GM12878 (cell line): ENCODE data around the gene VIP. TPM values are rescaled to one million over a fixed set of nuclear protein-coding genes. Genes with fewer than 3 reads are reported as not detected.

ENCODE experiments used
- ATAC-seq: fragments of 200-7000 bp; cut with Tn5 transposase; 3 replicates; pipeline ENCODE4 v1.9.1; 2020; ENCODE audit warnings: mild to moderate bottlenecking, moderate library complexity
- Bru-seq: library from RNA; stranded (reverse); fragments of 400-500 nt; gene quantifications from one replicate; lab custom pipeline; 2021; lab: Mats Ljungman, UMichigan
- BruChase-seq, 2 experiments: library from RNA; stranded (reverse); fragments of 400-500 nt; gene quantifications; one replicate each; lab custom pipeline; 2021; lab: Mats Ljungman, UMichigan
- BruUV-seq: library from RNA; stranded (reverse); fragments of 400-500 nt; replicated peaks from 2 replicates; lab custom pipeline; 2021; lab: Mats Ljungman, UMichigan
- CTCF ChIA-PET: fragments of 300-600 bp; sonication (Branson Sonifier 250); formaldehyde crosslinking; extraction: SDS; loops from one replicate; lab custom pipeline; 2021; ENCODE audit warnings: inconsistent platforms; lab: Yijun Ruan, JAX
- POLR2A ChIA-PET: fragments of 350-600 bp; formaldehyde crosslinking; extraction: SDS; loops from one replicate; lab custom pipeline; 2021; ENCODE audit warnings: inconsistent platforms; lab: Charles Lee
- RAD21 ChIA-PET: fragments of 300-600 bp; sonication (Branson Sonifier 250); formaldehyde crosslinking; loops from one replicate; lab custom pipeline; 2023; ENCODE audit warnings: antibody characterized with exemption; ENCODE audit not compliant: unreplicated experiment; lab: Charles Lee
- SMC1A ChIA-PET: fragments of 300-600 bp; sonication (Branson Sonifier 250); formaldehyde crosslinking; loops from one replicate; lab custom pipeline; 2023; ENCODE audit not compliant: unreplicated experiment, uncharacterized antibody; lab: Charles Lee
- DNase-seq: peaks from one replicate; pipeline ENCODE4 v3.0.0-alpha.2; 2011; ENCODE audit warnings: low read depth, low spot score
- FAIRE-seq: peaks from 3 replicates; lab custom pipeline; 2011; peaks lifted over from hg19 to GRCh38; lab: Jason Lieb, UNC
- H2AFZ ChIP-seq: 2 replicates; pipeline ENCODE4 v1.6.0; 2011; ENCODE audit warnings: low read depth, low read length, control low read depth; ENCODE audit not compliant: control insufficient read depth
- H3K27ac ChIP-seq: 2 replicates; pipeline ENCODE4 v1.5.1; 2011; ENCODE audit warnings: control low read depth; ENCODE audit not compliant: control insufficient read depth, insufficient read depth
- H3K27me3 ChIP-seq, 2 experiments: replicated peaks in 1 of 2; 2 replicates each; pipeline versions ENCODE4 v1.6.0 to v1.6.1; 2011; ENCODE audit warnings: low read length in 1 of 2; ENCODE audit not compliant: control insufficient read depth in 2 of 2, insufficient read depth in 2 of 2
- H3K36me3 ChIP-seq, 2 experiments: 2 replicates each; pipeline ENCODE4 v1.5.1; 2011; ENCODE audit warnings: low read length in 1 of 2; ENCODE audit not compliant: control insufficient read depth in 2 of 2, insufficient read depth in 2 of 2
- H3K4me1 ChIP-seq: 2 replicates; pipeline ENCODE4 v1.6.1; 2011; ENCODE audit warnings: mild to moderate bottlenecking, low read length, moderate library complexity, mixed read lengths; ENCODE audit not compliant: control insufficient read depth, insufficient read depth
- H3K4me2 ChIP-seq: 2 replicates; pipeline ENCODE4 v1.6.0; 2011; ENCODE audit warnings: control low read depth; ENCODE audit not compliant: control insufficient read depth, insufficient read depth
- H3K4me3 ChIP-seq: fragments of 200-600 bp; sonication (generic); 2 replicates; pipeline ENCODE4 v1.5.1; 2016
- H3K79me2 ChIP-seq: 2 replicates; pipeline ENCODE4 v1.6.0; 2011; ENCODE audit warnings: low read length; ENCODE audit not compliant: control insufficient read depth, insufficient read depth
- H3K9ac ChIP-seq: 2 replicates; pipeline ENCODE4 v1.8.0; 2011; ENCODE audit warnings: low read length, control low read depth, mixed read lengths; ENCODE audit not compliant: control insufficient read depth, insufficient read depth
- H3K9me3 ChIP-seq: replicated peaks from 3 replicates; pipeline ENCODE4 v1.5.1; 2011; ENCODE audit warnings: mild to moderate bottlenecking, low read length; ENCODE audit not compliant: control insufficient read depth, insufficient read depth
- H4K20me1 ChIP-seq: 2 replicates; pipeline ENCODE4 v1.6.0; 2011; ENCODE audit not compliant: control insufficient read depth, insufficient read depth
- PAX5 ChIP-seq: IDR thresholded peaks from 2 replicates; pipeline ENCODE4 v1.6.1; 2011; ENCODE audit warnings: low read depth, low read length, borderline replicate concordance
- WGBS: methylation state at CpG from one replicate; pipeline ENCODE4 v1.1.6; 2016; ENCODE audit warnings: low lambda C conversion rate; ENCODE audit not compliant: insufficient replicate concordance, insufficient coverage; ENCODE audit errors: missing lambda C conversion rate; 5-methylcytosine and 5-hydroxymethylcytosine counted together
- in situ Hi-C: fragments of 300-500 bp; cut with MboI; formaldehyde crosslinking; loops from 9 replicates; pipeline ENCODE4 v1.14.3; 2018; ENCODE audit warnings: mixed read lengths
- intact Hi-C: fragments of 100-400 bp; cut with micrococcal nuclease; formaldehyde crosslinking; loops from one replicate; pipeline ENCODE4 v1.14.2; 2022; ENCODE audit not compliant: unreplicated experiment
- long read RNA-seq, 2 experiments: library from polyadenylated mRNA; unstranded; transcript quantifications; one replicate each; pipeline ENCODE4 v2.0.0, GENCODE V29; 2019 to 2020
- polyA minus RNA-seq, 3 experiments: library from RNA; depleted of rRNA, polyadenylated mRNA; stranded (reverse); fragments of >200 nt; gene quantifications; 2 replicates each; pipeline ENCODE4 v1.2.3, GENCODE V29; 2011
- polyA plus RNA-seq, 11 experiments: library from polyadenylated mRNA; depleted of rRNA in 4 of 11; unstranded in 6 of 11; stranded (reverse) in 5 of 11; fragments of >200 nt; fragmentation: Nextera tagmentation in 4 of 11; fragmentation: Illumina TruSeq in 1 of 11; extraction: Ambion mirVana in 4 of 11; extraction: Trizol in 1 of 11; gene quantifications; 1 replicate in 1 of 11; 2 replicates in 10 of 11; pipeline versions ENCODE4 v1.2.1 to v1.2.3, GENCODE V29; 2011 to 2016; ENCODE audit warnings: inconsistent platforms in 2 of 11, missing spikeins in 2 of 11, low read depth in 1 of 11
- total RNA-seq, 4 experiments: library from RNA; depleted of rRNA in 3 of 4; stranded (reverse); fragments of >200 nt in 3 of 4; fragmentation: Illumina TruSeq in 1 of 4; extraction: Trizol in 1 of 4; gene quantifications; 2 replicates each; pipeline versions ENCODE4 v1.2.1 to v1.2.3, GENCODE V29; 2013 to 2021
- TF ChIP-seq, protein P1 (sequence below): IDR thresholded peaks from 2 replicates; pipeline ENCODE4 v1.6.1; 2012; ENCODE audit warnings: mild to moderate bottlenecking, low read depth, low read length

Gene VIP
- total RNA-seq (2013; cell fraction: nucleolus; rRNA removed): not detected in 2 replicates
- not detected in 2 replicates for total RNA-seq (2014; rRNA removed)
- total RNA-seq (2014; rRNA removed; fragmentation: Illumina TruSeq; extraction: Trizol): not detected in 2 replicates
- 0.23 TPM in 1 of 2 replicates, not detected in the other for total RNA-seq (2021)
- polyA plus RNA-seq (2011; ENCODE audit: low read depth): not detected
- polyA plus RNA-seq (2011; rRNA removed): not detected in 2 replicates
- polyA plus RNA-seq (2011; cell fraction: cytosol; rRNA removed): not detected in 2 replicates
- polyA plus RNA-seq (2011; cell fraction: nucleus; rRNA removed): not detected in 2 replicates
- polyA plus RNA-seq (2012): not detected in 2 replicates
- not detected in 2 replicates for polyA plus RNA-seq (2014; fragmentation: Illumina TruSeq; extraction: Trizol)
- not detected for polyA plus RNA-seq (2014; fragmentation: Nextera tagmentation; extraction: Ambion mirVana)
- polyA plus RNA-seq (2014; rRNA removed): not detected in 2 replicates
- not detected for polyA plus RNA-seq (2016; fragmentation: Nextera tagmentation; extraction: Ambion mirVana)
- not detected in 2 replicates for polyA minus RNA-seq (2011; rRNA and poly(A)+ RNA removed)
- polyA minus RNA-seq (2011; cell fraction: cytosol; rRNA and poly(A)+ RNA removed): not detected in 2 replicates
- polyA minus RNA-seq (2011; cell fraction: nucleus; rRNA and poly(A)+ RNA removed): not detected in 2 replicates
- Bru-seq, nascent RNA: not detected
- not detected for BruChase-seq, experiment 1, labeled RNA remaining after a 6-hour chase
- not detected for BruChase-seq, experiment 2, labeled RNA remaining after a 2-hour chase
- long read RNA-seq, experiment 1: 0 reads
- long read RNA-seq, experiment 2: 0 reads

DNA sequence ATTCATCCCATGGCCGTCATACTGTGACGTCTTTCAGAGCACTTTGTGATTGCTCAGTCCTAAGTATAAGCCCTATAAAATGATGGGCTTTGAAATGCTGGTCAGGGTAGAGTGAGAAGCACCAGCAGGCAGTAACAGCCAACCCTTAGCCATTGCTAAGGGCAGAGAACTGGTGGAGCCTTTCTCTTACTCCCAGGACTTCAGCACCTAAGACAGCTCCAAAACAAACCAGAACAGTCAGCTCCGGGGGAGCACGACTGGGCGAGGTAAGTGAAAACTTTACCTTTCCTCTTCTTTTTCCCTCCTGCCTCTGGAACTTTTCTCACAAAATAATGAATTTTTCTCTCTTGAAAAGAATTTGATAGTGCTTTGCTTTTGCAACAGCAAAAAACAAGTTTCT is at the start of gene VIP:
TSS of gene VIP (plus strand) at position 104 of the 400 bp plus-strand sequence. CDS start 1,381 bp downstream, outside the sequence.
- no peaks in the 10 kb centered on the region for H3K4me1 ChIP-seq
- no peaks in the 10 kb centered on the region for H4K20me1 ChIP-seq
- SMC1A ChIA-PET: no interaction called here
- no peak for DNase-seq
- WGBS: 11% methylated on average over 5 of the region's 5 CpGs
- H3K9ac ChIP-seq: no peak within 1 kb of the TSS
- no peak within 1 kb of the TSS for H3K4me3 ChIP-seq
- H3K4me2 ChIP-seq: no peak within 1 kb of the TSS
- H3K9me3 ChIP-seq: no peaks in the 10 kb centered on the region
- CTCF ChIA-PET: interaction anchor here (1.0 kb wide), 1 partner anchor 275 kb away, joined by 4 read pairs; no protein-coding TSS in a partner anchor
- H3K27me3 ChIP-seq: no peaks in the 10 kb centered on the region
- POLR2A ChIA-PET: no interaction called here
- TF ChIP-seq, protein P1, sequence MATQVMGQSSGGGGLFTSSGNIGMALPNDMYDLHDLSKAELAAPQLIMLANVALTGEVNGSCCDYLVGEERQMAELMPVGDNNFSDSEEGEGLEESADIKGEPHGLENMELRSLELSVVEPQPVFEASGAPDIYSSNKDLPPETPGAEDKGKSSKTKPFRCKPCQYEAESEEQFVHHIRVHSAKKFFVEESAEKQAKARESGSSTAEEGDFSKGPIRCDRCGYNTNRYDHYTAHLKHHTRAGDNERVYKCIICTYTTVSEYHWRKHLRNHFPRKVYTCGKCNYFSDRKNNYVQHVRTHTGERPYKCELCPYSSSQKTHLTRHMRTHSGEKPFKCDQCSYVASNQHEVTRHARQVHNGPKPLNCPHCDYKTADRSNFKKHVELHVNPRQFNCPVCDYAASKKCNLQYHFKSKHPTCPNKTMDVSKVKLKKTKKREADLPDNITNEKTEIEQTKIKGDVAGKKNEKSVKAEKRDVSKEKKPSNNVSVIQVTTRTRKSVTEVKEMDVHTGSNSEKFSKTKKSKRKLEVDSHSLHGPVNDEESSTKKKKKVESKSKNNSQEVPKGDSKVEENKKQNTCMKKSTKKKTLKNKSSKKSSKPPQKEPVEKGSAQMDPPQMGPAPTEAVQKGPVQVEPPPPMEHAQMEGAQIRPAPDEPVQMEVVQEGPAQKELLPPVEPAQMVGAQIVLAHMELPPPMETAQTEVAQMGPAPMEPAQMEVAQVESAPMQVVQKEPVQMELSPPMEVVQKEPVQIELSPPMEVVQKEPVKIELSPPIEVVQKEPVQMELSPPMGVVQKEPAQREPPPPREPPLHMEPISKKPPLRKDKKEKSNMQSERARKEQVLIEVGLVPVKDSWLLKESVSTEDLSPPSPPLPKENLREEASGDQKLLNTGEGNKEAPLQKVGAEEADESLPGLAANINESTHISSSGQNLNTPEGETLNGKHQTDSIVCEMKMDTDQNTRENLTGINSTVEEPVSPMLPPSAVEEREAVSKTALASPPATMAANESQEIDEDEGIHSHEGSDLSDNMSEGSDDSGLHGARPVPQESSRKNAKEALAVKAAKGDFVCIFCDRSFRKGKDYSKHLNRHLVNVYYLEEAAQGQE: peak; percentile 83
- TF ChIP-seq PAX5: no peak
- TF ChIP-seq, all 136 proteins: peak for 1
- FAIRE-seq: no peak
- no TSS peak for BruUV-seq
- intact Hi-C loops (no loop called here), in situ Hi-C loops (no loop called here)
- H2AFZ ChIP-seq: no peak within 1 kb of the TSS
- RAD21 ChIA-PET: no interaction called here
- no peaks in the 10 kb centered on the region for H3K79me2 ChIP-seq
- peak; percentile 52; the same call in 2 of the 3 replicates for ATAC-seq
- no peaks in the 10 kb centered on the region for H3K36me3 ChIP-seq
- H3K27ac ChIP-seq: no peak within 1 kb of the TSS
